Pancreas (tissue), 10 donors: ENCODE results near the gene JAKMIP1. TPM values are rescaled to one million over a fixed set of nuclear protein-coding genes. Genes with fewer than 3 reads are reported as not detected.

Experiments used
- ATAC-seq, 4 donors: fragments of 200-7000 bp; cut with Tn5 transposase; one replicate each; pipeline versions ENCODE4 v1.8.0 to v1.9.1; 2020; ENCODE audit warnings: mild to moderate bottlenecking in 4 of 4, moderate library complexity in 4 of 4
- DNase-seq, 6 donors: peaks; one replicate each; pipeline ENCODE4 v3.0.0-alpha.2; 2020
- FAIRE-seq: peaks from 2 replicates; lab custom pipeline; 2012; peaks lifted over from hg19 to GRCh38; lab: Jason Lieb, UNC
- H3K27ac ChIP-seq, 4 donors: fragments of 200-600 bp; sonication (generic); 1 replicate in 3 of 4; 2 replicates in 1 of 4; pipeline versions ENCODE4 v1.5.0 to v1.8.0; 2020
- H3K27me3 ChIP-seq, 4 donors: fragments of 200-600 bp; one replicate each; pipeline ENCODE4 v1.8.0; 2021
- H3K36me3 ChIP-seq, 3 donors: fragments of 200-600 bp; sonication (generic) in 1 of 3; one replicate each; pipeline versions ENCODE4 v1.5.0 to v1.8.0; 2020 to 2021
- H3K4me1 ChIP-seq, 3 donors: fragments of 200-600 bp; one replicate each; pipeline ENCODE4 v1.8.0; 2021
- H3K4me3 ChIP-seq, 4 donors: fragments of 200-600 bp; sonication (generic) in 2 of 4; one replicate each; pipeline versions ENCODE4 v1.5.0 to v1.8.0; 2020 to 2021
- H3K9me3 ChIP-seq, 4 donors: fragments of 200-600 bp; one replicate each; pipeline ENCODE4 v1.8.0; 2021
- WGBS, 2 donors: extraction: QIAGEN DNeasy Blood & Tissue Kit; methylation state at CpG; one replicate each; pipeline ENCODE4 v1.1.7; 2013; 5-methylcytosine and 5-hydroxymethylcytosine counted together
- intact Hi-C, 3 donors: fragments of 100-400 bp; cut with DNase I; formaldehyde crosslinking; loops; one replicate each; pipeline versions ENCODE4 v1.11.1 to v1.14.2; 2022
- polyA plus RNA-seq, 2 donors: library from polyadenylated mRNA; stranded (reverse); fragments of 200-250 nt; gene quantifications; one replicate each; pipeline ENCODE4 v1.2.3, GENCODE V29; 2013
- total RNA-seq, 6 donors: library from RNA; stranded (reverse); fragmentation: NEBNext Ultra II Directional in 4 of 6; extraction: Animal tissue kit (Norgen Biotek cat#: 25700) in 4 of 6; gene quantifications; one replicate each; pipeline versions ENCODE4 v1.2.1 to v1.2.4, GENCODE V29; 2021 to 2023
- TF ChIP-seq, protein P1 (sequence below), 4 donors: fragments of 200-600 bp; sonication (generic) in 3 of 4; IDR thresholded peaks; one replicate each; pipeline versions ENCODE4 v1.5.0 to v1.8.0; 2021; ENCODE audit warnings: antibody characterized with exemption in 4 of 4
- donor health status: healthy with polysubstance abuse.
- donor health status: DM: no; HTN: no; CAD: no; lungs with moderate emphysema.
- donor health status: DM: no; HTN: no; CAD: no.
- donor health status: control.
- donor health status: control.
- donor health status: Bipolar disorder and iron deficiency.
- donor health status: DM: yes; HTN: yes; CAD: no.
- donor health status: DM: no; HTN: no; CAD: no.
- donor health status: DM: no; HTN: no; CAD: no.
- donor health status: DM: yes; HTN: yes; CAD: no.

Gene JAKMIP1
- total and polyA plus RNA-seq, 8 donors: 0.16 to 4.3 (median 0.59) TPM

- Histone ChIP-seq H3K27ac (no peak overlapping the region), H3K27me3 (no peaks in the 10 kb centered on the region), H3K4me3 (no peak overlapping the region), H3K4me1 (no peaks in the 10 kb centered on the region), H3K9me3 (no peaks in the 10 kb centered on the region), H3K36me3 (no peaks in the 10 kb centered on the region)
- WGBS, 2 donors: 81 to 90% methylated on average over 15 to 16 of the region's 16 CpGs
- intact Hi-C loops: no loop called here
- ATAC-seq (no peak), DNase-seq (peak in 1 of 6 donors; percentile 23), FAIRE-seq (no peak)
- TF ChIP-seq, protein P1, sequence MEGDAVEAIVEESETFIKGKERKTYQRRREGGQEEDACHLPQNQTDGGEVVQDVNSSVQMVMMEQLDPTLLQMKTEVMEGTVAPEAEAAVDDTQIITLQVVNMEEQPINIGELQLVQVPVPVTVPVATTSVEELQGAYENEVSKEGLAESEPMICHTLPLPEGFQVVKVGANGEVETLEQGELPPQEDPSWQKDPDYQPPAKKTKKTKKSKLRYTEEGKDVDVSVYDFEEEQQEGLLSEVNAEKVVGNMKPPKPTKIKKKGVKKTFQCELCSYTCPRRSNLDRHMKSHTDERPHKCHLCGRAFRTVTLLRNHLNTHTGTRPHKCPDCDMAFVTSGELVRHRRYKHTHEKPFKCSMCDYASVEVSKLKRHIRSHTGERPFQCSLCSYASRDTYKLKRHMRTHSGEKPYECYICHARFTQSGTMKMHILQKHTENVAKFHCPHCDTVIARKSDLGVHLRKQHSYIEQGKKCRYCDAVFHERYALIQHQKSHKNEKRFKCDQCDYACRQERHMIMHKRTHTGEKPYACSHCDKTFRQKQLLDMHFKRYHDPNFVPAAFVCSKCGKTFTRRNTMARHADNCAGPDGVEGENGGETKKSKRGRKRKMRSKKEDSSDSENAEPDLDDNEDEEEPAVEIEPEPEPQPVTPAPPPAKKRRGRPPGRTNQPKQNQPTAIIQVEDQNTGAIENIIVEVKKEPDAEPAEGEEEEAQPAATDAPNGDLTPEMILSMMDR (IDR thresholded peaks at IDR 0.05): no peak
Observed at GRCh38 chr4:6035786-6036185, 164.6 kb downstream of the JAKMIP1 start.

- Histone ChIP-seq H3K27ac (no peak overlapping the region), H3K36me3 (no peaks in the 10 kb centered on the region), H3K4me1 (no peaks in the 10 kb centered on the region), H3K4me3 (no peak overlapping the region), H3K9me3 (no peaks in the 10 kb centered on the region), H3K27me3 (no peaks in the 10 kb centered on the region)
- ATAC-seq: no peak
- FAIRE-seq: no peak
- TF ChIP-seq, protein P1 (IDR thresholded peaks at IDR 0.05): no peak
- no peak for DNase-seq
- WGBS, 2 donors: 53 to 60% methylated on average over 4 of the region's 4 CpGs
- intact Hi-C loops: no loop called here
Observed at GRCh38 chr4:6033381-6033780, 167.0 kb downstream of the JAKMIP1 start.

- no peak for FAIRE-seq
- H3K9me3 ChIP-seq: no peaks in the 10 kb centered on the region
- H3K4me1 ChIP-seq: no peaks in the 10 kb centered on the region
- peak overlapping the region in 1 of 4 donors; percentile 17 for H3K27ac ChIP-seq
- no peak overlapping the region for H3K4me3 ChIP-seq
- TF ChIP-seq, protein P1 (IDR thresholded peaks at IDR 0.05): no peak
- intact Hi-C loops: no loop called here
- peak in 3 of 4 donors; percentile 33 to 90 (median 83) for ATAC-seq
- H3K36me3 ChIP-seq: no peaks in the 10 kb centered on the region
- no peaks in the 10 kb centered on the region for H3K27me3 ChIP-seq
- peak in 1 of 6 donors; percentile 25 for DNase-seq
- WGBS, 2 donors: 41 to 53% methylated on average over 11 of the region's 11 CpGs
Observed at GRCh38 chr4:6032249-6033244, 167.8 kb downstream of the JAKMIP1 start.

DNA sequence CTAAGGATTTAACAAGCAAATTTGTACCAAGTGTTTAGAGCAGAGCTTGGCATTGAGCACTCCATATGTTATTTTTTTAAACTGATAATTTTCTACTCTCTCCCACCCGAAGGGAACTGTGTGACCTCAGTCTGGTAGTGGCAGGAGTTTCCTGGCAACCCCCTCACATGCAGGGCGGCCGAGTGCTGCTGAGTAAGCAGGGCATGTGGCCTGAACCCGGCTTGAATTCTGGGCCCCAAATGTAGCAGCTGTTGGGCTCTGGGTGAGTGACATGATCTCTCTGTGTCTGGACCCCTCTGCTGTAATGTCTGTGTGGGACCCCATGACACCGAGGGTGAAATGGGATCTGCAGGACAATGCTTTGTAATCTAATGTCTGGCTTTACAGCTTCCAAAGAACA is 168.5 kb downstream of the JAKMIP1 start:
- no peak overlapping the region for H3K27ac ChIP-seq
- H3K4me3 ChIP-seq: no peak overlapping the region
- H3K27me3 ChIP-seq: no peaks in the 10 kb centered on the region
- ATAC-seq (peak in 2 of 4 donors; percentile 58 to 72), DNase-seq (no peak), FAIRE-seq (no peak)
- WGBS, 2 donors: 39 to 40% methylated on average over 5 of the region's 5 CpGs
- no peaks in the 10 kb centered on the region for H3K9me3 ChIP-seq
- TF ChIP-seq, protein P1 (IDR thresholded peaks at IDR 0.05): no peak
- H3K36me3 ChIP-seq: no peaks in the 10 kb centered on the region
- intact Hi-C loops: no loop called here
- H3K4me1 ChIP-seq: no peaks in the 10 kb centered on the region

DNA sequence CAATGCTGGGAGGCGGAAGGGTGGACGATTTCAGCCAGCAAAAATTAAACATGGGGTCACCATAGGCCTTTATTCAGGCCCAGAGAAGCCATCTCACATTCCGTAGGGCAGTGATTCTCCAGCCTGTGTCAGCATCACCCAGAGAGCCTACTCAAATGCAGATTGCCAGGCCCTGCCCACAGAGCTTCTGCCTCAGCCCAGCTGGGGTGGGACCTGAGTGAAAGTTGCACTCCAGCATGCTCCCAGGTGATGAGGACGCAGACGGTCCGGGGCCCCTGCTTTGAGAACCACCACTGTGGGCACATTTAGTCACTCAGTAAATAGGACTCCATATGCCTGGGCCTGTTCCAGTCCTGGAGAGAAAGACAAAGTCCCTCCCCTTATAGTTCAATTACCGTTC is 169.7 kb downstream of the JAKMIP1 start:
- Histone ChIP-seq H3K36me3 (no peaks in the 10 kb centered on the region), H3K27ac (no peak overlapping the region), H3K4me3 (no peak overlapping the region), H3K9me3 (no peaks in the 10 kb centered on the region), H3K27me3 (no peaks in the 10 kb centered on the region), H3K4me1 (no peaks in the 10 kb centered on the region)
- DNase-seq (peak in 1 of 6 donors; percentile 31), ATAC-seq (no peak), FAIRE-seq (no peak)
- intact Hi-C loops: no loop called here
- 57 to 62% methylated on average over 7 of the region's 7 CpGs for WGBS, 2 donors
- TF ChIP-seq, protein P1 (IDR thresholded peaks at IDR 0.05): no peak
